Coronary artery (tissue), 2 donors: ENCODE data around the gene HAS3.
"Not testable (repeated sequence)": the region's sequence is repeated elsewhere in the genome, so short reads cannot be mapped to it uniquely, and the experiment has no call there.

Source experiments
- DNase-seq: peaks from one replicate; pipeline ENCODE4 v3.0.0-alpha.2; 2017; ENCODE audit warnings: low spot score
- H3K27ac ChIP-seq, 2 donors: fragments of 200-600 bp; sonication (generic); one replicate each; pipeline ENCODE4 v1.5.1; 2016 to 2019
- H3K4me3 ChIP-seq: fragments of 200-600 bp; sonication (generic); 2 replicates; pipeline ENCODE4 v1.5.1; 2016; ENCODE audit warnings: mild to moderate bottlenecking, moderate library complexity
- TF ChIP-seq, protein P1 (sequence below): fragments of 200-600 bp; sonication (generic); IDR thresholded peaks from one replicate; pipeline ENCODE4 v1.5.1; 2019; ENCODE audit warnings: antibody characterized with exemption

The HAS3 gene

DNA sequence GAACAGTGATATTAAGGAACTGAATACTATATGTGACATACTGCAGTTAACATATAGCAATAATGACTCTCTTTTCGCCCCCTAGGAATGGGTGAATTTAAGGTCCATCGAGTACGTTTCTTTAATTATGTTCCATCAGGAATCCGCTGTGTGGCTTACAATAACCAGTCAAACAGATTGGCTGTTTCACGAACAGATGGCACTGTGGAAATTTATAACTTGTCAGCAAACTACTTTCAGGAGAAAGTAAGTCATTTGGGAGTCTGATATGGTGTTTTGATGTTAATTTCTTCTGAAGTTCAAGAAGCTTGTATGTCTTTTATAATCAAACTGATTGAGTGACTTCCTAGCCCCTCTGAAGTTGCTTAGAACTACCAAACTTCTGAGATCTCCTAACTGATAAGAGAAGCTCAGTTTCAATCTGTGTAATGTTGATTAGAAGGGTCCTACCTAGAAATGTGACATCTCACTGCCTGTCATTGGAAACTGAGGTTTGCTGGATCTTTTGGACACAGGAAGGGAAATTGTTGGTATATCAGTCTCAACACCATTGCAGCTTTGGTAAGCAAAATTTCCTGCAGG is 28.0 kb downstream of the HAS3 start:
- TF ChIP-seq, protein P1, sequence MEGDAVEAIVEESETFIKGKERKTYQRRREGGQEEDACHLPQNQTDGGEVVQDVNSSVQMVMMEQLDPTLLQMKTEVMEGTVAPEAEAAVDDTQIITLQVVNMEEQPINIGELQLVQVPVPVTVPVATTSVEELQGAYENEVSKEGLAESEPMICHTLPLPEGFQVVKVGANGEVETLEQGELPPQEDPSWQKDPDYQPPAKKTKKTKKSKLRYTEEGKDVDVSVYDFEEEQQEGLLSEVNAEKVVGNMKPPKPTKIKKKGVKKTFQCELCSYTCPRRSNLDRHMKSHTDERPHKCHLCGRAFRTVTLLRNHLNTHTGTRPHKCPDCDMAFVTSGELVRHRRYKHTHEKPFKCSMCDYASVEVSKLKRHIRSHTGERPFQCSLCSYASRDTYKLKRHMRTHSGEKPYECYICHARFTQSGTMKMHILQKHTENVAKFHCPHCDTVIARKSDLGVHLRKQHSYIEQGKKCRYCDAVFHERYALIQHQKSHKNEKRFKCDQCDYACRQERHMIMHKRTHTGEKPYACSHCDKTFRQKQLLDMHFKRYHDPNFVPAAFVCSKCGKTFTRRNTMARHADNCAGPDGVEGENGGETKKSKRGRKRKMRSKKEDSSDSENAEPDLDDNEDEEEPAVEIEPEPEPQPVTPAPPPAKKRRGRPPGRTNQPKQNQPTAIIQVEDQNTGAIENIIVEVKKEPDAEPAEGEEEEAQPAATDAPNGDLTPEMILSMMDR = no peak
- peak overlapping the region; percentile 98 for H3K4me3 ChIP-seq
- DNase-seq = no peak
- H3K27ac ChIP-seq = no peak overlapping the region

DNA sequence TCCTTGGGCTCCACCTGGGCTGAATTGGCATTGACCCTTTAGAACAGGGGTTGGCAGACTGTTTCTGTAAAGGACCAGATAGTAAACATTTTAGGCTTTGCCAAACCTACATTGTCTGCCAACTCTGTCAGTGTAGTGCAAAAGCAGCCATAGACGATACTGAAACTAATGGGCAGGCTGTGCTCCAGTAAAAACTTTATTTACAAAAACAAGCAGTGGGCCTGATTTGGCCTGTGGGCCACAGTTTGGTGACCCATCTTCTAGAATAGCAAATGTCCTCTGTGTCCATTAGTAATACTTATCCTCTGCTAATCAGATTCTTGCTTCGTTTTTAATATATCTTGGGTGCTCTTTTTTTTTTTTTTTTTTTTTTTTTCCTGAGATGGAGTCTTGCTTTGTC is 33.2 kb downstream of the HAS3 start:
- TF ChIP-seq, protein P1 = no peak
- no peak for DNase-seq
- H3K27ac ChIP-seq = no peak overlapping the region
- H3K4me3 ChIP-seq = no peak overlapping the region

DNA sequence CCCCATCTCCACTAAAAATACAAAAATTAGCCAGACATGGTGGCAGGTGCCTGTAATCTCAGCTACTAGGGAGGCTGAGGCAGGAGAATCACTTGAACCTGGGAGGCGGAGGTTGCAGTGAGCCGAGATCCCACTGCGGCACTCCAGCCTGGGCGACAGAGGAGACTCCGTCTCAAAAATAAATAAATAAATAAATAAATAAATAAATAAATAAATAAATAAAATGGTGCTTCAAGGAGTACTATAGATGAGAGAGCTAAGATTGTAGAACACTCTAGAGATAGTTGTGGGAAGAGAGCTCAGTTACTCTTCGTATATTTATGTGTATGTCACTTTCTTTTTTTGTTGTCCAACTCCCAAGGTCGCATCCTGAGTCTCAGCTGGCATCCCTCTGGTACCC is 34.0 kb downstream of the HAS3 start:
- not testable (repeated sequence) for DNase-seq, H3K4me3 ChIP-seq, H3K27ac ChIP-seq

DNA sequence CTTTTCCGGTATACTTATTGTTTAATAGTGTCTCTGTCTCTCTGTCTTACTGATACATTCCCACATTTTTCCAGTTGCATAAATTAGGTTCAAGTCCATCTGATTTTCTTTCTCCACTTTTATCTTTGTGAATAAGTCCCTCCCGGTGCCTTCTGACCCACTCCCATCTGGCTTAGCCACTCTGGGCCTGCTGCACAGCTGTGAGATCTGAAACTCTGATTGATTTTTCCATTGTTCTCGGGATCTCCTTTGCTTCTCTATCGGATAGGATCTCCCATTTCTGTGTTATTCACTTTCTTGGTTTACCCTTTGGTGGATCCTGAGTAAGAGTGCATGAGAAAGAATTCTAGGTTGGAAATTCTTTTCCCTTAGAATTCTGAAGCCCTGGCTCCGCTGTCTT is 35.6 kb downstream of the HAS3 start:
- Histone ChIP-seq H3K4me3 (no peak overlapping the region), H3K27ac (no peak overlapping the region)
- TF ChIP-seq, protein P1 = no peak
- DNase-seq = no peak

DNA sequence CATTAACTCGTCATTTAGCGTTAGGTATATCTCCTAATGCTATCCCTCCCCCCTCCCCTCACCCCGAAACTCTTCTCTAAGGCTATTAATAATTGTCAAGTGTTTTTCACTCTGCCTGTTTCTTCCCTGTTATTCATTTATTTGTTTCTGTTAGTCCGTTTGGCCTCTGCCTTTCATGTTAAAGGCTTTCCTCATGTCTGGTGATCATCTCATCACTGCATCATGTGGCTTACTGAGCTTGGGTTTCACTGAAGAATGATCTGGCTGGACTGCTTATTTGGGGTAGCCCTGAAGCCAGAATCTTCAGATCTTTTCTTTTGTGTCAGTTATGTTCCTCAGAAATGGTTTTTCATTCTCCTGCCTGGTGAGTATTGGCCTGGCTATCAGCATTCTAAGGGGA is 36.5 kb downstream of the HAS3 start:
- Histone ChIP-seq H3K4me3 (no peak overlapping the region), H3K27ac (no peak overlapping the region)
- TF ChIP-seq, protein P1 = no peak
- DNase-seq = no peak

DNA sequence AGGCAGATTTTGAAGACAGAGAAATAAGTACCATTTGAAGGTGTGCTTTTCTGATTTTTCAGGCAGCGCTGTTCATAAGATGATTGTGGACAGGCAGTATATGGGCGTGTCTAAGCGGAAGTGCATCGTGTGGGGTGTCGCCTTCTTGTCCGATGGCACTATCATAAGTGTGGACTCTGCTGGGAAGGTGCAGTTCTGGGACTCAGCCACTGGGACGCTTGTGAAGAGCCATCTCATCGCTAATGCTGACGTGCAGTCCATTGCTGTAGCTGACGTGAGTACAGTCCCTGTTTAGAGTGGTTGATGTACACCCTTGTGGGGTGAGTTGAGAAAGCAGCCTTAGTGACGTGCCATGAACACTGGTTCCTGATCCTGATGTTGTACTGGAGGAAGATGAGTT is 37.7 kb downstream of the HAS3 start:
- H3K4me3 ChIP-seq = no peak overlapping the region
- H3K27ac ChIP-seq = no peak overlapping the region
- TF ChIP-seq, protein P1 = no peak
- DNase-seq = no peak

DNA sequence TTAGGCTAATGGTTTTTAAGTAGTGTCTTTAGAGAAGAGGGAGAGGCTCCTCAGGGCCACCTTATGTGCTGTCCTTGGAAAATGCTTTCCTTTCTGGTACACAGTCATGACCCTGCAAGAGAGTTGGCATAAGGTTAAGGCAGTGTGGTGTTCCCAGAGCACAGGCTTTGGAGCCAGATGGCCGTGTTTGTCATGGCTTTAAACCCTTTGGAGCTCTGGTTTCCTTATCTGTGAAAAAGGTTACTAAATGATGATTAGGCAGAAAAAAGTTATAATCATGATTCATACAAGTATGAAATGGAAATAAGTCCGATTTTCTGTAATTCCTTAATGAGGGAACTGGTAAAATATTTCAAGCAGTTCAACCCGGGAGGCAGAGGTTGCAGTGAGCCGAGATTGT is 40.2 kb downstream of the HAS3 start:
- peak overlapping the region in 1 of 2 donors; percentile 48 for H3K27ac ChIP-seq
- TF ChIP-seq, protein P1 = no peak
- H3K4me3 ChIP-seq = no peak overlapping the region
- no peak for DNase-seq

DNA sequence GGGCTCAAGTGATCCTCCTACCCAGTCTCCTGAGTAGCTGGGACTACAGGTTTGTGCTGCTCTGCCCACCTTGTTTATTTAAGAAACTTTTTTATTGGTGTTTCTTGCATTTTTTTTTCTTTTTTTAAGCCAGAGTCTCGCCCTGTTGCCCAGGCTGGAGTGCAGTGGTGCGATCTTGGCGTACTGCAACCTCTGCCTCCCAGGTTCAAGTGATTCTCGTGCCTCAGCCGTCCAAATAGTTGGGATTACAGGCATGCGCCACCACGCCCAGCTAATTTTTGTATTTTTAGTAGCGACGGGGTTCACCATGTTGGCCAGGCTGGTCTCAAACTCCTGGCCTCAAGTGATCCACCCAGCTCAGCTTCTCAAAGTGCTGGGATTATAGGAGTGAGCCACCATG is 44.2 kb downstream of the HAS3 start:
- H3K4me3 ChIP-seq, DNase-seq, H3K27ac ChIP-seq: not testable (repeated sequence)
